HG02973 (cell line): ENCODE data around the gene ZNF48.

ENCODE experiments used
- ATAC-seq: cut with Tn5 transposase; IDR thresholded peaks from one replicate; pipeline ENCODE4 v1.9.1; 2021; ENCODE audit warnings: moderate library complexity; ENCODE audit not compliant: unreplicated experiment

Gene ZNF48

DNA sequence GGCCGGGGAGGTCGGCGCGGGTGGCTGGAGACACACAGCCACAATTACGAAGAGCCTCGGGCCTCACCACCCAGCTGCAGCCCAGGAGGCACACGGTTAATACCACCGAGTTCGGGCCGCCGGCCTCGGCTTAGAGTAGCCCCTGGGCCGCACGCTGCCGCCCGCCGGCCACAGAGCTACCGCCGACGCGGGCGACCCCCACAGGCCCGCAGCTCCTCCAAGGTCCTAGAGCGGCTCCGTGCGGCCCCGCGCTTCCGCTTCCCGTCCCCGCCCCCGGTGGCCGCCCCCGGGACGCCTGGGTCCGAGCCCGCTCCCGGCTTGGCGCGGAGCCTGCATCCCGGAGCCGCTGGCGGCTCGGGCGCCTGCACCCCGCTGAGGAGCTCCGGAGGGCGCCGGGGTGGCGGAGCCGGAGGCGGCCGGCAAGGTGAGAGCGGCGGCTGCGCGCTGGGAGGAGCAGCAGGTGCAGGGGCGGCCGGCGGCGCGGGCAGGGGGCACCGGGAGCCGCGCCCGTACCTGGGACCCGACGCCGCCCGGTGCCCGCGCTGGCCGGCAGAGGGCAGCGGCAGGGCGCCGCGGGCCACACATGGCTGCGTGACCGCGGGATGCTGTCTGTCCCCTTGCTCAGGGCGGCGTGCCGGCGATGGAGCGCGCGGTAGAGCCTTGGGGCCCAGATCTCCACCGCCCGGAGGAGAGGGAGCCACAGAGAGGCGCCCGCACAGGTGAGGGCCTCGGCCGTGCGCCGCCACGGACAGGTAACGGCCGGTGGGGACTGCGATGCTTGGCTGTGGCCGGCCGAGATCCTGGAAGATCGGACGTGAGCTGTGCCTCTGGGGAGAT lies at the start of gene ZNF48:
ZNF48 (plus strand) TSS at position 266 of the 837 bp plus-strand sequence; CDS start at position 641, 375 bp downstream.
- ATAC-seq: peak; percentile 46

DNA sequence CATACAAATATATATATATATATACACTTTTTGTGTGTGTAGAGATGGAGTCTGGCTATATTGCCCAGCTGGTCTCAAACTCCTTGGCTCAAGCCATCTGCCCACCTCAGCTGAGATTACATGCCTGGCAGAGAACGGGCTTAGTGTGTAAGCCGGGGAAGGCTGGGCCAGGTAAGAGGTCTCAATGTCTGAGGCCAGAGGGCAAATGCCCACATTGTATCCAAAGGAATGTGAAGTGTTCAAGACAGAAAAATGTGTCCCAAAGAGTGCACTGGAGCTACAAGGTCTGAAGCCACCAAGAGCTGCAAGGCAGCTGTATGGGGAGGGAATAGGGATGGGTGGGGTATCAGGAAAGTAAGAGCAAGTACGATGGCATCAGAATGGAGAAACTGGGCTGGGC lies 48.9 kb upstream of the ZNF48 start:
- no peak for ATAC-seq

DNA sequence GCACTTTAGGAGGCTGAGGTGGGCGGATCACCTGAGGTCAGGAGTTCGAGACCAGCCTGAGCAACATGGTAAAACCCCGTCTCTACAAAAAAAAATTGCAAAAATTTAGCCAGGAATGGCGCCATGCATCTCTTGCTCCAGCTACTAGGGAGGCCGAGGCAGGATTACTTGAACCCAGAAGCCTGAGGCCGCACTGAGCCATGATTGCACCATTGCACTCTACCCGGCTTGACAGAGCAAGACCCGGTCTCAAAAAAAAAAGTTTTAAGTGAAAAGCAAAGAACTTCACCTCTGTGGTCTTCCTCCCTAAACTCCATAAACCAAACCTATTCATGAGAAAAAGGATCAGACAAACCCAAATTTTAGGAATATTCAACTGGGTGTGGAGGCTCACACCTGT lies 47.1 kb upstream of the ZNF48 start:
- no peak for ATAC-seq

DNA sequence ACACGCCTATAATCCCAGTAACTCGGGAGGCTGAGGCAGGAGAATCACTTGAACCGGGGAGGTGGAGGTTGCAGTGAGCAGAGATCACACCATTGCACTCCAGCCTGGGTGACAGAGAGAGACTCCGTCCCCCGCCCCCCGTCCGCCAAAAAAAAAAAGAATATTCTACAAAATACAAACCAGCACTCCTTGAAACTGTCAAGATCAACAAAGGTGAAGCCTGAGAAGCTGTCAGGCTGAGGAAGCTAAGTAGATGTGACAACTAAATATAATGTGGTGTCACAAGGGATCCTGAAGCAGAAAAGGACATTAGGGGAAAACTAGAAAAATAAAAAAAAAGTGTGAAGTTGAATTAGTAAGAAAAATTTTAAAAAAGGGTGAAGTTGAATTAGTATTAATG lies 46.3 kb upstream of the ZNF48 start:
- ATAC-seq: no peak

DNA sequence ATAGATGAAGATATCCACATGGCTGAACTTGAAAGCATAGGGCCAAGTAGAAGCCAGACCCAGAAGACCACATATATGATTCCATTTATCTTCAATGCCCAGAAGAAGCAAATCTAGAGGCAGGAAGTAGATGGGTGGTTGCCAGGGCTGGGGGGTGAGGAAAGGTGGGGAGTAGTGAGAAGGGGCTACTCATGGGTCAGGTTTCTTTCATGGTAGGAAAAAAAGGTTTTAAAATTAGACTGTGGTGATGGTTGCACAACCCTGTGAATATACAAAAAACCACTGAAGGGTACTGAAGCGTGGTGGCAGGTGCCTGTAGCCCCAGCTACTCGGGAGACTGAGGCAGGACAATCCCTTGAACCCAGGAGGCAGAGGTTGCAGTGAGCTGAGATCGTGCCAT lies 45.5 kb upstream of the ZNF48 start:
- no peak for ATAC-seq

DNA sequence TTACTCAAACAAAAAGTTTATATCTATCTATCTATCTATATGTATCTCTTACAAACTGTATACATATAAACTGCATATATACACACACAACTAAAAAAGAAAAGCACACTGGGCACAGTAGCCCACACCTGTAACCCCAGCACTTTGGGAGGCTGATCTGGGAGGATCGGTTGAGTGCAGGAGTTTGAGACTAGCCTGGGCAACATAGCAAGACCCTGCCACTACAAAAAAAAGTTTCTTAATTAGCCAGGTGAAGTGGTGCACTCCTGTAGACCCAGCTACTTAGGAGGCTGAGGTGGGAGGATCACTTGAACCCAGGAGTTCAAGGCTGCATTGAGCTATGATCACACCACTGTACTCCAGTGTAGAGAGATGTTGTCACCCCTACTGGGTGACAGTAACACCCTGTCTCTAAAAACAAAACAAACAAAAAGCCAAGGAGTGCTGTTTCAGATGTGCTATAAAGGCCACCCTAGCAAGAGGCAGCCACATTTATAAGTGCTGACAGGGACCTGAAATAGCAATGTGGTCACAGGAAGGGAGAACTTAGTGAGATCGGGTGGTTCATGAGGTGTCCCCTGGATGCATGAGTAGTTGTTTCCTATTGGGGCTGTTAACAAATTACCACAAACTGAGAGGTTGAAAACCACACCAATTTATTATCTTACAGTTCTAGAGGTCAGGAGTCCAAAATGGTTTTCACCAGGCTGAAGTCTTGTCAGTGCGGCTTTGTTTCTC lies 44.9 kb upstream of the ZNF48 start:
- no peak for ATAC-seq

DNA sequence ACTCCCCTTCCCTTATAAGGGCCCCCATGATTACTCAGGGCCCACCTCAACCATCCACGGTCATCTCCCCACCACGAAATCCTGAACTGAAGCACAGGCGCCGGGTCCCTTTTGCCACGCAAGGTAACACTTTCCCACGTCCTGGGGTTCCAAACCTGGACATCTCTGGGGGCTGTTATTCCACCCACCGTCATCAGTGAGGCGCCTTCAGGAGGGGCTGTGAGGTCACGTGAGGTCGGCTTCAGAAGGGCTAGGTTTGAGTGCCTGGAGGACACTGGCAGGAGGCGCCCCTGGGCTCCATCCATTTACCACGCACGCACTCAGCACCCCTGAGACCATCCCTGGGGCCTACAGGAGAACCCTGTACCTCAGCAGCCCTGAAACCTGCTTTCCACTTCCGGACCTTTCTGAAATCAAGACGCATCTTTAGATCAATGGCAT lies 44.2 kb upstream of the ZNF48 start:
- no peak for ATAC-seq

DNA sequence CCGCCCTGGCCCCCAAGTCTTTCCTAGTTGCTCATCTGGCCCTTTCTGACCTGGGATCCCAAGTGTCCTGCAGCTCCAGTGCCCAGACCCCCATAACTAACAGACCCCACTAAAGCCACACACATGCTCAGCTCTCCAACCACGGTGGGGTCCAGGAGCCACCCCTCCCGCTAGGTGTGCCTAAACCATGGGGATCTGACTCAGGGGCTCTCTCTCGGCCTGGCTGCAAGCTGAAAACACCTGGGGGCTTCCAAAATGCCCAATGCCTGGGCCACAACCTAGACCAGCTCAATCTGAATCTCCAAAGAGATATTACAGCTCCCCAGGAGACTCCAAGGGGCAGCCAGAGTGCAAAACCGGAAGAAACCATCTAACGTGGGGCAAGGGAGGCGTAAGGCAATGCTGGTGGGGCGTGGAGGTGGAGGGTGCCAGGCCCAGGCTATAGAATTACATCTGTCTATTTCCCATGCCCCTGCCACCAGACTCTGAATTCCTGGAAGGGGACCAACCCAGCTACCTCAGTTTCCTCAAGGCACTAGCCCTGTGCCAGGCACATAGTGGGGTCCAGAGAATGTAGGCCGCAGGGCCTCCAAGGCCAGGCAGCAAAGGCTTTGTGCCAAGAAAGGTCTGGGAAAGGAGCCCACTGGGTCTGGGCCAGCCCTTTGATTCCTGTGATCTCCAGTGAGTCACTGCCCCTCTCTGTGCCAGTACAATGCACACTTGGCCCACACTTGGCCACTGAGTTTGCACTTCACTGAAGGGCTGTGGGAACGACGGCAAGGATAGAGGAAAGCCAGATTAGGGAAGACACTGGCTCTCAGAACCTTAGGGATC lies 43.4 kb upstream of the ZNF48 start:
- no peak for ATAC-seq

DNA sequence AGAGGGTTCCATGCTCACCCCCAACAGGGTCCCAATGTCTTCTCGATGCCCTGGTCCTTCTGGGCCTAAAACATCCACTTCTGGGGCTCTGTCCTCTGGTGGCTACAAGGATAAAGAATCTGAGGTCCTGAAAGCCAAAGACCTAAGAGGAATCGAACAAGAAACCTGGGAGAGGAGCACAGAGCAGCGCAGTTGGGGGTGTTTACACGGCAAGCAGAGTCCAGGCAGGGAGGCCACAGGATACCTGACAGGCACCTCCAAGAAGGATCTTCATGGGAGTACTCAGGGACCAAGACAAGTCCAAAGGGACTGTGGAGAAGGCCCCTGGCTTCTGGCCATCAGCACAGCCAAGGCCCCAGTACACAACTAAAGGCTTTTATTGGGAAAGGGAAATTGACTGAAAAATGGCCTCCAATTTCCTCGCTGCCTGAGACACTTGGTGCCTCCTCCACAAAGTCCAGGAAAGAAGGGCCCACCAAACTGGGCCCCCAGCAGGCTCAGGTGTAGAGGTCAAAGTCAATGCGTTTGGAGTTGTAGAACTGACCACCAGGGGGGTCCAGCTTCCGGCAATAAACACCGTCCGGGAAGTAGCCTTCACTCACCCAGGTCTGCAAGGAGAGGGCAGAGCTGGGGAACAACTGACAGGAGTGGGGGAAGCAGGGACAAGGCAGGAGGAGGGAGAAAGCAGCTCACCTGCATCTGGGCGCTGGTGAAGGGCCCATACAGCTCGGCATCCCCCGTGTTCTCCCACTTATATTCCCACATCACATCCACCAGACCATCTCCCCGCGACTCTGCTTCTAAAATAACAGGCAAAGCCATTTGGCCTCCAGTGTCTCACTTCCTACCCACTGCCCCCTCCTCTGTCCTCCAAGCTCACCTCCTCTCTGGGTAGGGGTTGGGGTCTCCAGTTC lies 42.5 kb upstream of the ZNF48 start:
- ATAC-seq: no peak

DNA sequence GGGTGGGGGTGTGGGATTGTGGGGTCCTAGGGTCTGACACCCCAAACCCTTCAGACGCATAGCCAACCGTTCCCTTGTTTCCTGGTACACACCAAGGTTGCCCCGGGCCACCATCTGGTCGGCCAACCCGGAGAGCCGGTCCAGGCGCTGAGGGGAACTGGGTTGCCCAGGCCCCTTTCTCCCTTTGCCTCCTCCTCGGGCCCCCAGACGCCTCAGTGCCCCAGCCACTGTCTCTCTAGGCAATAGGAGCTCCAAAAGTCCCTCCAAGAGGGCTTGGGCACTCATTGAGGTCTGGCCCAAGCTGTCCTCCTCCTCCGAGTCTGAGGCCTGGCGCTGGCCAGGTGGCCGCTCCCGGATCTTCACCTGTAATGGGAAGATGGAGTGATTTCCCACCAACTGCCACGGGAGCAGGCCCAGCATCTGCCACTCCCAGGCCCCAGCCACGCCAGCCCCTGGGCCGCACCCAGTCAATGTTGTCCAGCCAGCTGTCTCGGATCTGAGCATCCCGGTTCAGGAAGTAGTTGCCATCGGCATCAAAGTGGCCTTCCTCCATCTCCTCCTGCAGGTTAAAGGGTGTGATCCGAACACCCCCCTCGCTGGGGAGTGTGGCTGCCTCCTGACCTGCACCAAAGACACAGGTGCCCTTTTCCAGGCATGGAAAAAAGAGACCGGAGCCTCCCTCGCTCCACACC lies 41.6 kb upstream of the ZNF48 start:
- ATAC-seq: no peak

DNA sequence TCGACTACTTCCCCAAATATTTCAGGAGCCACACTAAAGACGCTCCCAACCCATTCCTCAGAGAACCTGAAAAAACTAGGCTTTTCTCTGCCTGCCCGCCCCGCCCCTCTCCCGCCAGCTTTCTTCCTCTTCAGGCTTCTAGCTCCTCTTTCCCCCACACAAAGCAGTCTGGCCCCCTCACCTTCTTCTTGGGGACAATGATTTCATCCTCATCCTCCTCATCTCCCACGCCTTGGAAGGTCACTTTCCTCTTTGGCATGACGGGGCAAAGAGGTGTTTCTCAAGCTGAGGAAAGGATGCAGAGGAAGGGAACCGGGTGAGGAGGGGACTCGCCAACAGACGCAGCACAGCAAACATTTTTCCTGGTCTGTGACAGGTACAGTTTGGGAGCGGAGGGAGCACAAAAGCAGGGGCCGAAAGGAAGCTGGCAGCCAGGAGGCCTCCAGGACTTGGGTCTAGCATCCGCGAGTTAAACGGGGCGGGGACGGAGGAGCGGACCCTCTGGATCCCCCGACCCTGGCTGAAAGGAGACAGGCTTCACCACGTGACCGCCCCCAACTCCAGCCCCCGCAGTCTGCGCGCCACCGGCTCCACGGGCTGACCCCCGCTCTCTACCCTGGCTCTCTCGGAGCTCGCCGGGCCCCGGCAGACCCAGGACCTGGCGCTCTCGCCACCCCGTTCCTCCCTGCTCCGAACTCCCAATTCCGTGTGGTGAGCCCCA lies 40.6 kb upstream of the ZNF48 start:
- ATAC-seq: peak; percentile 7

DNA sequence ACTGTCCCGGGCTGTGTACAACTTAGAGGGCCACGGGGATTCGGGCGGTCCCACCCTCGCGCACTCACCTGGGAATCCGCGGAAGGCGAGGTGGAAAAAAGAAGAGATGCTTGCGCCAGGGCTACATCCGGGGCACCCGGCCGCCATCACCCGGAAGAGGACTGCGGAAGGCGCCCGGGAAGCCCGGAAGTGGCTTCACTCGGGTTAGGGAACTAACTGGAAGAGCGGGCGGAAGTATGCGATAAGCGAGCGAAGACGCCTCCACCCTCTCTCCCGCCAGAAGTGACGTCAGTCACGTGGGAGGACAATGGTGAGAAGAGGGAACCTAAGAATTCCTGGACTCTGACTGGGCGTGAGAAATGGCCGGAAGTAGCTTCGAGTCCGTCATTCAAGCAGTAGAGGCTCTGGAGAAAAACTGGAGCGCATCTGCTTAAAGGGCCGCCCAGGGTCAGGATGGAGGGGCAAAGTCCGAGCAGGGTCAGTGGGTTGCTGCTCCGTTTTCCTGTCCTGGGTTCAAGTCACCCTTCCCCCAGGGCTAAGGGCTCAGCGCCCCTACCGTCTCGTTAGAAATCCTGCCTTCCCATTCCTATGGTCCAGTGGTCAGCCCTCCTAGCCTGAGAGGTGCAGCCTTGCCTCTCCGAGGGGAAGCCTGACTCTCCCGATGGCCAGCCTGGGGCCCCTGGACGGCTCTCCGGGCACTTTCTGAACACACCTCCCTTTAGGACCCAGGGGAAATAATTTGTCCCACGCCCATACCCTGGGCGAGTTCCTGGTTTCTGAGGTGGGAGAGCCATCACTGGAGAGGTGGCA lies 39.9 kb upstream of the ZNF48 start, which contains the start of gene CD2BP2:
CD2BP2 (minus strand) TSS at position 165 of the 810 bp plus-strand sequence. CDS start 627 bp downstream, outside the sequence.
- ATAC-seq: peak; percentile 46

DNA sequence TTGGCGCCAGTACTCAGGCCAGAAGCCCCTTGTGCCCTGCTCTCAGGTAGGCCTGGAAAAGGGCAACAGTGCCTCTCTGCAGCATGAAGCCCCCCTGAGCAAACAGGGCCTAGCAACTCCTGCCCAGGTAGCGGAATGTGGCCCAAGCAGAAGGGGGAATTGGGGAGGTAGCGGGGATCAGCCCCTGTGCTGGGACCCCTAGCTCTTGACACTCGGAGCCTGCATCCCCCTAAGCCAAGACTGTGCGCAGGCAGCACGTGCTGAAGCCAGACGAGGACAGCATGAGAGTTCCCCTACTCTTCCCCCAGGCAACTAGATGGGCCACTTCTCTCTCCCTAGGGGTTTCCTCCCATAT lies 39.3 kb upstream of the ZNF48 start:
- no peak for ATAC-seq

DNA sequence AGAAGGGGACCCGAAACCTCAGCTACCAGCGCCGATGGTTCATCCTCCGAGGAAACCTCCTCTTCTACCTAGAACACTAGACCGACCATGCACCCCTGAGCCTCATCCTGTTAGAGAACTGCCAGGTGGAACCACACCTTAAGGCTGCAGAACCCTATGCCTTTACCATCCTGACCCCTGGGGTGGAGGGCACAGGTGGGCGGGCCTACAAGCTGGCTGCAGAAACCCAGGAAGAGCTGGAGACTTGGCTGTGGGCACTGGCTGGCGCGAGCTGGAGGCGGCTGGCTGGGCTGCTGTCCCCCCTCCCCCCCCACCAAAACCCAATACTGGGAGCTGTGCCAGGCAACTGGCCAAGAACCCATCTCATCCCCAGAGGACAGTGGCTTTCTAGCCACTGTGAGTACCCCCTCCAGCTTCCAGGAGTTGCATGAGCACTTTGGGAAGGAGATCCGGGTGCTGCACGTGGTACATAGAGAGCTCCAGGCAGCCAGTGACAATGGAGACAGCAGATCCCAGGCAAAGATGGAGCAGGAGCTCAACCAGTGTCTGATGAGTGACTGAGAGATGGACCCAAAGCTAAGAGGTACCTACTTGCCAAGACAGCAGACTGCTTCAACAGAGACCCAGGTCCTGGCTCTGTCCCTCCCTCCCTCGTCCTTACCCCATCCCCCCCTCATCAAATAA lies 38.7 kb upstream of the ZNF48 start:
- no peak for ATAC-seq

DNA sequence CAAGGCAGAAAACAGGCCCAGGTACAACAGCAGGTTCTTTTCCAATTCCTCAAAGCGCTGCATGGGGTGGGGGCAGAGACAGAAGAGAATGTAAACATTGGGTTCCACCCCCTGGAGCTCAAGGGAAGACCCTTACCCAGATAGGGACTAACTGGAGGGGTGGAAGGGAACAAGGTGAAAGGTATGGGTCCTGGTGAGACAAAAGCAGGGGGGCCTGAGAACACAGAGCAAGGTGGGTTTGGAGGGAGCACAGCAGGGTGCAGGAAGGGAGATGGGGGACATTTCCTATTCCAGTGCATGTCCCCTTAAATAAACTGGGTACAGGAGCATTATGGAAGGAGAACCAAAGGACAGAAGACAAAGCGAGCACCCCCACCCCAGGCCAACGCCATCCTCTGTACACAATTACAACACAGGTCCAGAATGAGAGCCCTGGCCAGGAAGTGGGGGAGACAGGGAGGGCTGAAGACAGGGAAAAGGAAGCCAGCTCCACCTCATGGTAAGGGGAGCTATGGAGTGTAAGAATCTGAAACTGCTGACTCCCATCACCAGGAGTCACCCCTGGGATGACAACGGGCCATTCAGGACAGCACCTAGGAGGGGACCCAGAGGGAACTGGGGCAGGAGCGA lies 38.0 kb upstream of the ZNF48 start:
- no peak for ATAC-seq

DNA sequence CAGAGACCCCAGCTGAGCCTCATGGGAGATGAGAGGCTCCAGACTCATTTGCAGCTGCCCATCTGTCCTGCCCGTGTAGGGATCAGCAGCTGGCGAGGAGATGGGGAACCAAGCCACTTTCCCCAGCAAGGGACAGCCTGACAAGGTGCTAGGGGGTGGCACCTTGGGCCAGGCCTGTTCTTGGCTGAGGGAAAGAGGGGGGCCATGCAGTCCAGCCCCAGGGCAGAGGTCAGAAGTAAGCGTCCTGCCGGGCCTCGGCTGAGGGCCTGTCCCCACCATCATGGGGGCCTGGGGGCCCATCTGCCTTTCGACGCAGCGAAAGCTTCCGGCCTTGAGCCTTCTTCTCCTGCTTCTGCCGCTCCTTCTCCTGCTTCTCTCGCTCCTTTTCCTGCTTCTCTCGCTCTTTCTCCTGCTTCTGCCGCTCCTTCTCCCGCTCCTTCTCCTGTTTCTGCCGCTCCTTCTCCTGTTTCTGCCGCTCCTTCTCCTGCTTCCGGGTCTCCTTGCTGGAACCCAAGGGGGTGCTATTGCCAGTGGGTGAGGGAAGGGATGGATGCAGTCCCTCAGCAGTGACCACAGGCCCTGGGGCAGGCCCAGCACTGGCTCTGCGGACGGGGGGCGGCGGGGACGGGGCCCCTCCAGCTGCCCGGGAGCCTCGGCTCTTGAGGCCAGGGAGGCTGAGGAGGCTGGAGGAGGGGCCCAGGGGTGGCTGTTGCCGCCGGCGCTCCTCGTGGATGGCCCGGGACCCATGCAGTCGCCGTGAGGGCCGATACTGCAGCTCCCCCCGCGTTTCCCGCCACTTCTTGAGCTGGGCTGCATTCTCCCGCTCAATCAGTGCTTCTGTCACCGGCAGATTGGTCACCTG lies 37.3 kb upstream of the ZNF48 start:
- ATAC-seq: no peak
